IPS-11a (cell line): Measurements from ENCODE around the gene RLIM.
"Not testable (repeated sequence)": the region's sequence is repeated elsewhere in the genome, so short reads cannot be mapped to it uniquely, and the experiment has no call there.

Source experiments
- H3K4me3 ChIP-seq: one replicate; pipeline ENCODE4 v1.5.1; 2013; ENCODE audit warnings: low read depth, low read length, control low read depth

The RLIM gene, protein sequence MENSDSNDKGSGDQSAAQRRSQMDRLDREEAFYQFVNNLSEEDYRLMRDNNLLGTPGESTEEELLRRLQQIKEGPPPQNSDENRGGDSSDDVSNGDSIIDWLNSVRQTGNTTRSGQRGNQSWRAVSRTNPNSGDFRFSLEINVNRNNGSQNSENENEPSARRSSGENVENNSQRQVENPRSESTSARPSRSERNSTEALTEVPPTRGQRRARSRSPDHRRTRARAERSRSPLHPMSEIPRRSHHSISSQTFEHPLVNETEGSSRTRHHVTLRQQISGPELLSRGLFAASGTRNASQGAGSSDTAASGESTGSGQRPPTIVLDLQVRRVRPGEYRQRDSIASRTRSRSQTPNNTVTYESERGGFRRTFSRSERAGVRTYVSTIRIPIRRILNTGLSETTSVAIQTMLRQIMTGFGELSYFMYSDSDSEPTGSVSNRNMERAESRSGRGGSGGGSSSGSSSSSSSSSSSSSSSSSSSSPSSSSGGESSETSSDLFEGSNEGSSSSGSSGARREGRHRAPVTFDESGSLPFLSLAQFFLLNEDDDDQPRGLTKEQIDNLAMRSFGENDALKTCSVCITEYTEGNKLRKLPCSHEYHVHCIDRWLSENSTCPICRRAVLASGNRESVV

DNA sequence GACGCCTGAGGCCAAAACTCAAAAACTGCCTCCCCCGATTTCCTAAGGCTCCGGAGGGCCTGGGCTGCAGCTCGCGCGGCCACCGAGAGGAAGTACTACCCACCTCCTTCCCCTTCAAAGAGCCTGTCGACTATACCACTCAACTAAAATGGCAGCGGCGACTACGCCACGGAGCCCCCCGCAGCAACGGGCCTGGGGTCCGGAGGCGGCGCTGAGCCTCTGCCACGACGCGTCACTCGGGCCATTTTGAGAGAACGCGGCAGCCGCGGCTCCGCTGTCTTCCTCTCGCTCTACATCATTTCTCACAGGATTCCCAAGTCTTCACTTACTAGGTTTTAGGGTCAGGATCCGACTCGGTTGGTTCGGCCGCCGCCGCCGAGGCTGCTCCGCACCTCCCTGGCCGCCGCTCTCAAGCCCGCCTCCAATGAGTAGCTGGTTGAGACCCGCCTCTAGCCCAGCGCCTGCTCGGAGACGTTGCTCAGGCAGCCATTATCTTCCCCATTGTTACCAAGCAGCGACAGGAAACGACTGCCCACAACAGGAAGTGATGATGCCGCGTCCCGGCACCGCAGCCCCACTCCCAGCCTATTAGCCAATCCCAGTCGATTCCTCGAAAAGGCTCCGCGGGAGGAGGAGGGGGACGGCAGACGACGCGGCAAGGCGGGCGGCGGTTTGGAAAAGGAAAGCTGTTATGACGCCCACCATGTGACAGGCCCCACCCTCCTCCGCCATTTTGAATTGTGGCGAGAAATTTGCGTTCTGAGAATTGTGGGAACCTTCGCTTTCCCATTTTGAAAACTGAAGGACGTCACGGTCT lies at the start of gene RLIM:
RLIM (minus strand) TSS at position 532 of the 817 bp plus-strand sequence. CDS start 18,647 bp downstream, outside the sequence.
- H3K4me3 ChIP-seq: peak within 1 kb of the TSS; percentile 72

DNA sequence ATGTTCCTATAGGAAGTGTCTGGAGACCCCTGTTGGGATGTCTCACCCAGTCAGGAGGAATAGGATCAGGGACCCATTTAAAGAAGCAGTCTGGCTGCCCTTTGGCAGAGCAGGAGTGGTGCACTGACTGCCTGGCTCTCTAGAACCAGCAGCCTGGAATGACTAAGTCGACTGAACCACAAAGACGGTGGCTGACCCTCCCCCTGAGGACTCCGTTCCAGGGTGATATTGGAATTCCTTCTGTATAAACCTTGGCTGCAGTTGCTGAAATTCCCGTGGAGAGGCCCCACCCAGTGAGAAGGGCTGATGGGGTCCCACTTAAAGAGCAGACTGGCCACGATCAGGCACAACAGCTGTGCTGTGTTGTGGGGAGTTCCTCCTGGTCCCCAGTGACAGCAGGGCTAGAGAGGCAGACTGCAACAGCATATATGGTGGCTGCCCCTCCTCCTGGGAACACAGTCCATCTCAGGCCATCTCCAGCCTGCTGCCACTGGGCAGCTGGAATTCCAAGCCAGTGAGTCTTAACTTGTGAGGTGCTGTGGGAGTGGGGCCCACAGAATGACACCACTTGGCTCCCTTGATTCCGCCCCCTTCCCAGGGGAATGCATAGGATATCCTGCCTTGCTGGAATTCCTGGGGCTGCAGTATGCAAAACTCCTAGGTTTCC lies 41.8 kb upstream of the RLIM start:
- no peak overlapping the region for H3K4me3 ChIP-seq

DNA sequence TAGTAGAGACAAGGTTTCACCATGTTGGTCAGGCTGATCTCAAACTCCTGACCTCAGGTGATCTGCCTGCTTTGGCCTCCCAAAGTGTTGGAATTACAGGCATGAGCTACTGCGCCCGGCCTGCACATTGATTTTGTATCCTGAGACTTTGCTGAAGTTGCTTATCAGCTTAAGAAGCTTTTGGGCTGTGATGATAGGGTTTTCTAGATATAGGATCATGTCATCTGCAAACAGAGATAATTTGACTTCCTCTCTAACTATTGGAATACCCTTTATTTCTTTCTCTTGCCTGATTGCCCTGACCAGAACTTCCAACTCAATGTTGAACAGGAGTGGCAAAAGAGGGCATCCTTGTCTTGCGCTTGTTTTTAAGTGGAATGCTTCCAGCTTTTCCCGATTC lies 40.5 kb upstream of the RLIM start:
- H3K4me3 ChIP-seq: not testable (repeated sequence)

DNA sequence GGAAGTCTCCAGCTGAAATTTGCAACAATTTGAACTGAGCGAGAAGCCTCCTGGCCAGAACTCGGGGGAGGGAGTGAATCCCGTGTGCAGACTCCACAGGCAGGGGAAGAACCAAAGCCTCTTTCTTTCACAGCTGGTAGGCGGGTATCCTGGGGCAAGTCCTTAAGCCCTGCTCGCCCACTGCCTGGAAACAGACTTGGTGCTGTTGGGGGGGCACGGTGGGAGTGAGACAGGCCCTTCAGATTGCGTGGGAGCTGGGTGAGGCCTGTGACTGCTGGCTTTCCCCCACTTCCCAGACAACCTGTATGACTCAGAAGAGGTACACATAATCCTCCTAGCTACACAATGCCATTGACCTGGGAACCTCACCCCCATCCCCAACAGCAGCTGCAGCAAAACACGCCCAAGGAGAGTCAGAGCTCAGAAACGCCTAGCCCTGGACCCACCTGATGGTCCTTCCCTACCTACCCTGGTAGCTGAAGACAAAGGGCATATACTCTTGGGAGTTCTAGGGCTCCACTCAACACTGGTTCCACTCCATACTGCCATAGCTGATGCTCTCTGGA lies 22.4 kb upstream of the RLIM start:
- H3K4me3 ChIP-seq: no peak overlapping the region

DNA sequence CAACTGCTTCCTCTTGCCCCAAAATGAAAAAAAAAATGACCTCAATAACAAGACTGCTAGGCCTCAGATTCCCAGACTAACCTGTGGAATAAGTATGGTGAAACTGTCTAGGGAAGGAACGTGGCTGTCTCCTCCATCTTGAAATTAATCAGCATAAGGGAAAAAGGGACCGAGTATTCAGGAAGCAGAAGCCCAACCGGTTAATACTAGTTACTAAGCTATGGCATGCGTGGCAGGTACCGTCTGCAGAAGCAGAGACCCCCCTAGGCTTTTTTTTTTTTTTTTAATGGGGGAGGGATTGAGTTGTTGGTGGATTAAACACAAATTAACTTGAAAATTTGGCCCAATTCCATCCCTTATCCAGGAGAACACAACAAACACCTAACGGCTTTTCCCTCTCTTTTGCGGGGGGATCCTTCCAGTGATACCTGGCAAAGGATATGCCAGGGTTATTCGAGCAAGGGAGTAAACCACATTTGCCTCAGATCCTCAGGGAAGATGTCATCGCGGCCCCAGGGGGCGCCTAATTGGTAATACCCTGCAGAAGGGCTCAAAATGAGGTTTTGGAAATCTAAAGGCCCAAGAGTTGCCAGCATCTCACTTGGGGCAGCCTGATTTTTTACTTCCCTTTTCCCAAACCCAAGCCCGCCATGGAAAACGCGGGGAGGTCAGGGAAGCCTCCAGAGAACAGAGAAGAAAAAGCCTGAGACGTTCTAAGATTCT lies 893 bp downstream of the RLIM start:
- H3K4me3 ChIP-seq: peak overlapping the region; percentile 72

DNA sequence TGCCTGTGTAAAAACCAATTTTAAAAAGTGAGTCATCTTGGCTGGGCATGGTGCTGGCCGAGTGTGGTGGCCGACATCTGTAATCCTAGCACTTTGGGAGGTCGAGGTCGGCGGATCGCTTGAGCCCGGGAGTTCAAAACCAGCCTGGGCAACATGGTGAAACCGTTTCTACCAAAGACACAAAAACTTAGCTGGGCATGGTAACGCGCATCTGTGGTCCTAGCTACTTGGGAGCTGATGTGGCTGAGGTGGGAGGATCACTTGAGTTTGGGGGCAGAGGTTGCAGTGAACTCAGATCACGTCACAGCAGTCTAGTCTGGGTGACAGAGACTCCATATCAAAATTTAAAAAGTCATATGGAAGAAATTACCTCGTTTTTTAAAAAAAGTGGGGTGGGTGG lies 7.6 kb downstream of the RLIM start:
- H3K4me3 ChIP-seq: no peak overlapping the region

DNA sequence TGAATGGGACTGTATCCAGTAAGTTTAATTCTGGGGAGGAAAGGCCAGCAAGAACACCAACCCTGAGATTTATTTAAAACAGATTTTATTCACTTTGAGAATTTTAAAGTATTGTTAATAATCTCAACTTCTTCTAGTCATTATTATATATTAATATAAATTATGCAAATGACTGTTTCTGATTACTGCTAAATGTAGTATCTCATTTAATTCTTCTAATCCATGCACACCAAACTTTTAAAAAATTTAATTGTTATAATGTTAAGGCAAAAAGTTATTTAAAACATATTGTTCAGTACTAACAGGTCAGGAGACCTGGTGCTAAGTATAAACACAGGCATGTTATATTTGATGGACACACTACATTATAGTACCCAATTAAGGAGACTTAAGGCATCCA lies 8.1 kb downstream of the RLIM start:
- H3K4me3 ChIP-seq: no peak overlapping the region

DNA sequence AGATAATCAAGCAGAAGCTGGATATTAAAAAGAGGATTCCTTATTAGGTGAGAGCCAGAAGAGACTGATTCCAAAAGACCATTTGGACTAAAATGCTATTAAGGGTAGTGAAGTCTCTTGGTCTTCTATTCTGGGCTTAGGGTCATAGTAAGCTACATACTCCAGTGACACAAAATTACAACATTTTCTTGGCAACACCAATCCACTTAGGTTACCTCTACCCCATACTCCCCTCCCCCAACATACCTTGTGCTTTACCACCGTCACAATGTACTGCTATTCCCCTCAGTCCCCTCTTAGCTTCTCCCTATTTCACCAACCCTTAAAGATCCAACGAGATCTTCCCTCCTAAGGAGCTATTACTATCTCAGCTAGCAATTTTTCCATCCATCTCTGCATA lies 11.4 kb downstream of the RLIM start:
- H3K4me3 ChIP-seq: no peak overlapping the region

DNA sequence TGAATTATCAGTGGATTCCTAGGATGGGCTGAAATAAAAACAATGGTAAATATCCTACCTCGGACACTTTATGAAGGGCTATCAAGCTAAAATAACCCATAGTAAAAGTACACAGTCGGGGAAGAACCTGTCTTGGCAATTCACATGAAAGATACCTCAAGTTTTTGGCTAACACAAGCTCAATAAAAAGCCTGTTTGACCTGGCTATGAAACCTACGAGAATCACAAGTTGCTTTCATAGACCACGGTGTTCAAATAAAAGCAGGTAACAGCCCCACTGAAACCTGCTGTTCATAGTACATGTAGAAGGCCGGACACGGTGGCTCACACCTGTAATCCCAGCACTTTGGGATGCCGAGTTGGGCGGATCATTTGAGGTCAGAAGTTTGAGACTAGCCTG lies 12.3 kb downstream of the RLIM start:
- no peak overlapping the region for H3K4me3 ChIP-seq

DNA sequence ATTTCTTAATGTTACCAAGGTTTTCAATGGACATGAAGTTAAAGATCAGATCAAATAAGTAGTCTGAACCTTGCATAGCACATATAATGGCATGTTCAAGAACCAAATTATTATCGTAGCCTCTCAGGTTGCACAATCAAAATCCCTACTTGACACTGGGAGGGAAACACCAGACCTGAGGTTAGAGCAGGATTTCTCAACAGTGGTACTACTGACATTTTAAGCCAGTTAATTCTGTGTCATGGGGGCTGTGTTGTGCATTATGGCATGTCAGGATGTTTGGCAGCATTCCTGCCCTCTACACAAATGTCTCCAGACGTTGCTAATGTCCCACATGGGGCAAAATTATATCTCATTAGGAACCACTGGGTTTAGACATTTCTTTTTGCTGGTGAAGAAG lies 20.8 kb downstream of the RLIM start:
- no peak overlapping the region for H3K4me3 ChIP-seq

DNA sequence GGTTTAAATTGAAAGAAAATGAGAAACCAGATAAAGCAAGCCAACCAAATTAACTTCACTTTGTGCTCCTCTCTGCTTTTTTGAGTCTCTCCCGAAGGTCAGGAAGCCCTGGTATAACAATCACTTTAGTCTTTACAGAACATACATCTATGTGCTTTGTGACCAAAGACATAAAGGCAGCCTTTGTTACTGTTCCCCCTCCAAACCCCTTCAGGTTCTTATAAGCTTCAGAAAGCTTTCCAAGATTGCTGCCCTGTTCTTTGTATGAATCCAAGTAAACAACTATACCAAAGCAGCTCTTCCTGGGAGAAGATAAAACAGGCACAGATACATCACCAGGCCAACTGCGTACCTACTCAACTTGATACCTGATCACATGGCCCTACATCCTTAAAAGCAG lies 28.7 kb downstream of the RLIM start:
- H3K4me3 ChIP-seq: no peak overlapping the region

DNA sequence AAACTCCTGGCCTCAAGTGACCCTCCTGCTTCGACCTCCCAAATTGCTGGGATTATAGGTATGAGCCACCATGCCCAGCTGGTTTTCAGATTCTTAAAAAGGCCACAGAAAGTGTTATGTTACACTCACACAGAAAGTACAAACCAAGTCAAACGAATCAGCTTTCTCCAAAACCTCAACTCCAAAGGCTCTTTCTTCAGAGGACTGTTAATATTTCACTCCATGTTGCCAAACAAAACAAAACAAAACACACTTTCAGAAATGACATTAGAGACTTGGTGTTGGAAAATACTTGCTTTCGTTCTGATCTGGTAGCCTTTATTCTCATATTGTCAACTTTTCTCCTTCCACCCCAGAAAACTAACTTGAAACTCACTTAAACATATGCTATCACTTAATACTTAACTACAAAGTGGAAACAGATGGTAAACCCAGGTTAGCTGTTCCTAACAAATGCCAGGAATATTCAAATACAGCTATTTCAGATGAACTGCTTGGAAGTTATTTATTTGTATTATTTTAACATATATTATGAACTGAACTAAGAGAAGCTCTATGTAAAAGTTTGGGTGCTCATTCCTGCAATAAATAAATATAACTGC lies 34.7 kb downstream of the RLIM start:
- no peak overlapping the region for H3K4me3 ChIP-seq

DNA sequence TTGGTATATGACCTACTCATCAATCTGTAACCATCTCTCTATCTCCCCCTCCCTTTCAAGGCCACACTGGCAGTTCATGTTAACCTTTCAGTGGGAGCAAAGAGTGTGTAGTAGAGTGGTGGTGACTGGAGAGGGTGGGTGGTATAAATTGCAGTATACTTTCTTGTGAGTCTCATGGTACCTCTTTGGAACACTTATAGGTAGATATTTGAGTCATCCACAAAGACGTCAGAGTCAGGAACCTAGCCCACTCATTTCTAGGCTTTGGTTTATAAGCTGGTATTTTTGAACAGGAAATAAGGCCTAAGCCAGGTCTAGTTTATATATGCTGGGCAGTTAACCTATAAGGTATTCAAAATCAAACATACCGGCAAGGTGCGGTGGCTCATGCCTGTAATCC lies 36.3 kb downstream of the RLIM start:
- H3K4me3 ChIP-seq: no peak overlapping the region

DNA sequence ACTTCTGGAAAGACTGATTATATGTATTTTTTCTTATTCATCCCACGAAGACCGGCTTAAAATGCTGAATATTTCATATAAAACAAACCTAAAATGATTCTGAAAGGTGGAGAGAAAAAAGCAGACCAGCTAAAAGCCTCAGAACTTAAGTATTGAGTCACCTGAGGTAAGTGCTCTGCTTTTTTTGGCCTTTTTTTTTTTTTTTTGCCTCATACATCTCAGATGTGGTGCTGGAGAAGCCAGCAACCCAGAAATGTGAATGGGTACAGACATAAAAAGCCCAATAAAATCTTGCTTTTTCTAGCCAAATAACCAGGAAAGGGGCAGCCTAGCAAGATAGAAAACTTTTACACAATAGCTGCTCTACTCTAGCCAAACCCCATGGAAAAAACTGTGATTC lies 57.0 kb downstream of the RLIM start:
- no peak overlapping the region for H3K4me3 ChIP-seq

DNA sequence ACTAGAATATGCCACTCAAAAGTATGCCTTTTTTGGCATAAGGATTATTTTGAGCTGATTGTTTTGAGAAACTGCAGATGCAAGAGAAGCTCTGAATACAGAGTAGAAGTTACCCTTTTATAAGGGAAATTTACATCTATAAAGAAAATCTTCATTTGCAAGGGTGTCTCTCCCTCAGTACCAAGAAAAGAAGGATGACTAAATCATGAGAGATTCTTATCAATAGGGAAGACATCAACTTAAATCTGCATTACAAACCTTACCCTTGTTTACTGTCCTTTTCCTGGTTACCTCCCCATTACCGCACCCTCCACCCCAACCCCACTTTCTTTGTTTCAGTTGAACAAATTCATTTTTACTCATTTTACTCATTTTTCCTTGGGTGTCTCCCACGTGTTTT lies 62.5 kb downstream of the RLIM start:
- no peak overlapping the region for H3K4me3 ChIP-seq

DNA sequence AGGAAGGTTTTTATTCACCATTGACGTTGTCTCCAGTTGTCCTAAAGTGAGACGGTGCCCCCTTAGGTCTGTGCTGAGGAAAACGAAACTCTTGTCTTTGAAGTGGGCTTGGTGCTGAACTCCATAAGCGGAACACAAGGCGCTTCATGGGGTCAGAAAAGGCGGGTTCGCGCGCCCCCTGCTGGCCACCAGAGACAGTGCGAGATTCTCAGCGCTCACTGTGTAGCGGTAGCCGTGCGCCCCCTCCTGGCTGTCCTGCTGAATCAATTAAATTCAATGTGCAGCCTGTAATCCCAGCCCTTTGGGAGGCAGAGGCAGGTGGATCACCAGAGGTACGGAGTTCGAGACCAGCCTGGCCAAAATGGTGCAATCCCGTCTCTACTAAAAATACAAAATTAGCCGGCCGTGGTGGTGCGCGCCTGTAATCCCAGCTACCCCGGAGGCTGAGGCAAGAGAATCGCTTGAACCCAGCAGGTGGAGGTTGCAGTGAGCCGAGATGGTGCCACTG lies 64.1 kb downstream of the RLIM start:
- H3K4me3 ChIP-seq: no peak overlapping the region

DNA sequence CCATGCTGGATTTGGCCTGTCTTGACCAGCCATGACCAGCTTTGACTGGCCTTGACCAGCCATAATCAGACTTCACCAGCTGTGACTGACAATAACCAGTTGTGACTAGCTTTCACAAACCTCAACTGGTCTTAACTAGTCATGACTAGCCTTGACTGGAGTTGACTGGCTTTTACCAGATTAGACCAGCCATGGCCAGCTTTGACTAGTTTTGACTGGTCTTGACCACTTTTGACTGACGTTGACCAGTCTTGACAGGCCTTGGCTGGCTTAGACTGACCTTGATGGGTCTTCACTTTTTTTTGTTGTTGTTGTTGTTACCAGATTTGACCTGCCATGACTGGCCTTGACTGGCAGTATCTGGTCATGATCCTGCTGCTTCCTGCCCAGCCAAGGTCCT lies 67.4 kb downstream of the RLIM start:
- no peak overlapping the region for H3K4me3 ChIP-seq

DNA sequence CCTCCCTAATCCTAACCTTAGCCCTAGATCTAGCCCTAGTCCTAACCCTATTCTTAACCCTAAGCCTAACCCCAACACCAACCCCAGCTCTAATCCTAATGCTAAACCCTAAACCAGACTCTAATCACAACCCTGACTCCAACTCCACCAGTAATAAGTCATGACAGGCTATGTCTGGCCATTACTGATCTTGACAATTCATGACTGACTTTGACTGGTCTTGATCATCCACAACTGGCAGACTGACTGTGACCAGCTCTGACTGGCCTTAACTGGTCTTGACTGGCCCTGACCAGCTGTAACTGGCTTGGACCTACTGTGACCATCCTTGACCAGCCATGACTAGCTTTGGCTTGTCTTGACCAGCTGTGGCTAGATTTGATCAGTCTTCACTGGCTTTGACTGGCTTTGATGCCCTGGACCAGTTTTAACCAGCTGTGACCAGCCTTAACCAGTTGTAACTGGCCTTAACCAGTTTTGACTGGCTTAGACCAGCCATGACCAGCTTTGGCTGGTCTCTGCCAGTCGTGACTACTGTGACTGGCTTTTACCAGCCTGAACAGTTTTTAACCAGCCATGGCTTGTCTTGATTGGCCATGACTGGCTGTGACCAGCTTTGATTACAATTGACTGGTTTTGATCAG lies 68.4 kb downstream of the RLIM start:
- no peak overlapping the region for H3K4me3 ChIP-seq

DNA sequence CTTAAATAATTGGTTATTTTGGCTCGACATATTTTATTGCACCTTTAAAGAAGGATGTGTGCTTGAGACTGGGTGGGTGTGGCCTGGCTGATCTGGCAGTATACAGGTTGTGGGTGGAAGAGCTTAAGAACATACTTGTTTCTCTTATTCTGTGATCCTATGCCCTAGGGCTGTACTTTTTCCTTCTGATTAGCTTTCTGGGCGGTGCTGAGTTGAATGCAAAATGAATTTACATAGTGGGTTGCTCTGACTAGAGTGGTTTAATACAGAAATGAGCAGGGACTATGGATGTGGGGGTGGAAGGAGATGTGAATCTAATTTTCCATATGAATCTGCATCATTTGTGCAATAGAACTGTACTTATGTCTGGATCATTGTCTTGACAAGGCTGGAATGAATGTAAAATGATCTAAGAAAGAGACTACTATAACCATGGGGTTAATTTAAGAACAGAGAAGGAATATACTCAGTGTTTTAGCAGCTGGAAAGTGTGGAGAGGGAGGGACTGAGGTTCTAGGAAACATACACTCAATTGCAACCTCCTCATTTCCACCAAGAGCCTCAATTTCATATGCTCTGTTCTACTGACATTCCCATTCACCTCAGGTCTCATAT lies 73.7 kb downstream of the RLIM start:
- no peak overlapping the region for H3K4me3 ChIP-seq
